ENCODE results near the gene GRK6.

- no peak for TF ChIP-seq POLR2A (IDR thresholded peaks at IDR 0.05)
- no peak for TF ChIP-seq CTCF (IDR thresholded peaks at IDR 0.05)
Observed at GRCh38 chr5:177474002-177474476, 47.6 kb downstream of the GRK6 start.

Data from prostate gland (tissue), 2 donors.